Thyroid gland (tissue), 4 donors: ENCODE results near the gene TRABD2A.

Source experiments
- POLR2A ChIP-seq, 2 donors: fragments of 450-650 bp; IDR thresholded peaks; one replicate each; pipeline ENCODE4 v1.6.1; 2017; ENCODE audit warnings: antibody characterized with exemption in 2 of 2, mild to moderate bottlenecking in 2 of 2, moderate library complexity in 1 of 2
- TF ChIP-seq, protein P1 (sequence below), 6 experiments: fragments of 200-600 bp in 3 of 6; fragments of 450-650 bp in 3 of 6; sonication (generic) in 3 of 6; IDR thresholded peaks; one replicate each; pipeline ENCODE4 v1.5.1; 2016 to 2019; ENCODE audit warnings: antibody characterized with exemption in 6 of 6, mild to moderate bottlenecking in 2 of 6, inconsistent platforms in 1 of 6, moderate library complexity in 1 of 6

DNA sequence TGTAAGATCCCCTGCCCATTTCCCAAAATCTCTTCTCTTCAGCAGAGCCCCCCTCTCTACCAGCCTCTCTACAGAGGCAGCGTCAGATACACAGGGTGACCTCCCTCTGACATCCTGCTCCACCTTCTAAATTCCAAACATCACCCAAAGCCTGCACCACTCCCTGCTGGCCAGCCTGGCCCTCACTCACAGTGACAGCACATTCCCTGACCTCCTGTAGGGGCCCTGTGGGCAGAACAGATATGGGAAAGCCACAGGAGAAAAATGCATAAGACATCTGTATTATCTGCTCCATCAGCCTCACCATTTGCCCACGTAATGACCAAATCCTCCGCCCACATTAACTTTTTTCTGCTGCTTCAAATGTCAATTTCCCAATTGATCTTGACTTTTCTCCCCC, 40.6 kb downstream of the TRABD2A start:
- no peak for TF ChIP-seq POLR2A (IDR thresholded peaks at IDR 0.05)
- TF ChIP-seq, protein P1, sequence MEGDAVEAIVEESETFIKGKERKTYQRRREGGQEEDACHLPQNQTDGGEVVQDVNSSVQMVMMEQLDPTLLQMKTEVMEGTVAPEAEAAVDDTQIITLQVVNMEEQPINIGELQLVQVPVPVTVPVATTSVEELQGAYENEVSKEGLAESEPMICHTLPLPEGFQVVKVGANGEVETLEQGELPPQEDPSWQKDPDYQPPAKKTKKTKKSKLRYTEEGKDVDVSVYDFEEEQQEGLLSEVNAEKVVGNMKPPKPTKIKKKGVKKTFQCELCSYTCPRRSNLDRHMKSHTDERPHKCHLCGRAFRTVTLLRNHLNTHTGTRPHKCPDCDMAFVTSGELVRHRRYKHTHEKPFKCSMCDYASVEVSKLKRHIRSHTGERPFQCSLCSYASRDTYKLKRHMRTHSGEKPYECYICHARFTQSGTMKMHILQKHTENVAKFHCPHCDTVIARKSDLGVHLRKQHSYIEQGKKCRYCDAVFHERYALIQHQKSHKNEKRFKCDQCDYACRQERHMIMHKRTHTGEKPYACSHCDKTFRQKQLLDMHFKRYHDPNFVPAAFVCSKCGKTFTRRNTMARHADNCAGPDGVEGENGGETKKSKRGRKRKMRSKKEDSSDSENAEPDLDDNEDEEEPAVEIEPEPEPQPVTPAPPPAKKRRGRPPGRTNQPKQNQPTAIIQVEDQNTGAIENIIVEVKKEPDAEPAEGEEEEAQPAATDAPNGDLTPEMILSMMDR (IDR thresholded peaks at IDR 0.05): no peak
